ENCODE measurements around the gene SRRM2.

SRRM2 gene

DNA sequence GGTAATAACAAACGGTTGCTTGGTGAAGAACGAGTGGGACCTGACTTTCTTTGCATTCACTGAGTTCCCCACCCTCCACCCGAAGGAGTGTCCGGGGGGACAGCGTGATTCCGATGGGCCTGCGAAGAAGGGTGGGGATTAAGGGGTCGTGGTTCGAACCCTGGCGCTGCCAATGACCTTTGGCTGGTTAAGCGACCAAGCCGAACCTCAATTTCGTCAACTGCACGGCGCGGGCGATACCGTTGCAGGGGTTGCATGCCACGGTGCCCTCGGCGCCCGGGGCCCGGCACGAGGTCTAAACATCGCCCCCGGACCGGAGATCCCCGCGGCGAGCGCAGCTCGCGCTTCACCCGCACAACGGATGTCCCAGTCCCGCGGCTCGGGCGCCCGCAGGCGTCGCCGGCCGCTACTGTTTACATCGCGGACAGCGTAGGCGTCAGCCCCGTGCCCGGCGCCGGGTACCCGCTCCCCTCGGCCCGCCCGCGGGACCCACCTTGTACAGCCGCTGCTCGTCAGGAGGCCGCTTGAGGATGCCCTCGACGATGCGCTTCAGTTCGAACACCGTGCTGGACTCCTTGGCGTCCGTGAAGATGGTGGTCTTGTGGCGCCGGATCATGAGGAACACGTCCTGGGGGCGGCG, 24.2 kb downstream of the SRRM2 start:
- Histone ChIP-seq H3K9ac (ENCODE audit: low read depth in 1 of 2, low read length in 2 of 2) (peak overlapping the region; percentile 74 to 94), H3K27me3 (ENCODE audit: control insufficient read depth in 2 of 2, insufficient read depth in 2 of 2, low read length in 2 of 2) (no peaks in the 10 kb centered on the region), H3K9me3 (ENCODE audit: control insufficient read depth in 2 of 2, low read length in 2 of 2) (no peaks in the 10 kb centered on the region), H3K36me3 (ENCODE audit: control insufficient read depth in 2 of 2, insufficient read depth in 2 of 2, low read length in 2 of 2) (peaks cover 26 to 31% of the 10 kb centered on the region in 2 donors), H3K27ac (ENCODE audit: low read depth in 2 of 2, low read length in 2 of 2) (peak overlapping the region; percentile 69 to 81), H3K4me1 (ENCODE audit: control insufficient read depth in 2 of 2, insufficient read depth in 2 of 2, low read length in 2 of 2) (peaks cover 23 to 25% of the 10 kb centered on the region in 2 donors), H3K4me3 (ENCODE audit: low read length in 2 of 2) (peak overlapping the region; percentile 72 to 91)

- Histone ChIP-seq H3K9me3 (ENCODE audit: control insufficient read depth in 2 of 2, low read length in 2 of 2) (no peaks in the 10 kb centered on the region), H3K9ac (ENCODE audit: low read depth in 1 of 2, low read length in 2 of 2) (peak within 1 kb of the TSS; percentile 100), H3K27ac (ENCODE audit: low read depth in 2 of 2, low read length in 2 of 2) (peak within 1 kb of the TSS; percentile 99 to 100), H3K4me3 (ENCODE audit: low read length in 2 of 2) (peak within 1 kb of the TSS; percentile 95 to 96), H3K4me1 (ENCODE audit: control insufficient read depth in 2 of 2, insufficient read depth in 2 of 2, low read length in 2 of 2) (peaks cover 23 to 25% of the 10 kb centered on the region in 2 donors), H3K27me3 (ENCODE audit: control insufficient read depth in 2 of 2, insufficient read depth in 2 of 2, low read length in 2 of 2) (no peaks in the 10 kb centered on the region), H3K36me3 (ENCODE audit: control insufficient read depth in 2 of 2, insufficient read depth in 2 of 2, low read length in 2 of 2) (peaks cover 20 to 27% of the 10 kb centered on the region in 2 donors)
Observed at GRCh38 chr16:2777231-2777902, 24.9 kb downstream of the SRRM2 start, which contains the start of gene ELOB. ELOB (minus strand) TSS chr16:2777280; CDS start chr16:2777239, 41 bp downstream.

DNA sequence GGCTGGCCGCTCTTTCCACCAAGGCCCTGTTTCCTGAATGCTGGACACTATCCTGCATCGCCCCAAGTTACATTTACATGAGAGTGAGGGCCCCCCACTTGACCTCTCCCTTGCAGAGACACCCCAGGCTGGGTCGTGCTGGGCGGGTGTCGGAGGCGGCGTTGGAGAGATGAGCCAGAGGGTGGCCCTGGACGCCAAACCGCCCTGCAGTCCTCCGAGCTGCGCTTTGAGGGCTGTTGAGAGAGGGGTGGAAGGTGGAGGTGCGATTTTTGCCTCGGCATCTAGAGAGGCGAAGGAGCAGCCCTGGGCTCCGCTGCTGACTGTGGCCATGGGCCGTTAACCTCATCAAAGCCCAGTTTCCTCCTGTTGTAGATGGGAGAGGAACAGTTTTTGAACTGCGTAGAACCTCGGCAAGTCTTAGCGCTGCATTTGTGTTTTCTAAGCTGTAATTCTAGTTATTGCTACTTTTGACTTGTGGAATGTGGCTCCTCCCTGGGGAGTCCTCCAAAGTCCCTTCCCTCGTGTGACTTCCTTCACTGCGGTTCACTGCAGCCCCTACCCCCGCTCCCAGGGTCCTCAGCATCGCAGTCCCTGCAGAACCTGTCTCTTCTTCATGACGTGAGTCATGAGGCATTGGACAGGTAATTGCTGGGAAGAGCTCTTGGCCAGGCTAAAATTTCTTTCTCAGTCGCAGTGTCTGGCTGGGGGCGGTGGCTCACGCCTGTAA, 25.6 kb downstream of the SRRM2 start:
- Histone ChIP-seq H3K4me1 (ENCODE audit: control insufficient read depth in 2 of 2, insufficient read depth in 2 of 2, low read length in 2 of 2) (peaks cover 23 to 25% of the 10 kb centered on the region in 2 donors), H3K4me3 (ENCODE audit: low read length in 2 of 2) (peak overlapping the region; percentile 95 to 96), H3K27ac (ENCODE audit: low read depth in 2 of 2, low read length in 2 of 2) (peak overlapping the region; percentile 99 to 100), H3K9ac (ENCODE audit: low read depth in 1 of 2, low read length in 2 of 2) (peak overlapping the region; percentile 100), H3K9me3 (ENCODE audit: control insufficient read depth in 2 of 2, low read length in 2 of 2) (no peaks in the 10 kb centered on the region), H3K27me3 (ENCODE audit: control insufficient read depth in 2 of 2, insufficient read depth in 2 of 2, low read length in 2 of 2) (no peaks in the 10 kb centered on the region), H3K36me3 (ENCODE audit: control insufficient read depth in 2 of 2, insufficient read depth in 2 of 2, low read length in 2 of 2) (peaks cover 14 to 20% of the 10 kb centered on the region in 2 donors)

DNA sequence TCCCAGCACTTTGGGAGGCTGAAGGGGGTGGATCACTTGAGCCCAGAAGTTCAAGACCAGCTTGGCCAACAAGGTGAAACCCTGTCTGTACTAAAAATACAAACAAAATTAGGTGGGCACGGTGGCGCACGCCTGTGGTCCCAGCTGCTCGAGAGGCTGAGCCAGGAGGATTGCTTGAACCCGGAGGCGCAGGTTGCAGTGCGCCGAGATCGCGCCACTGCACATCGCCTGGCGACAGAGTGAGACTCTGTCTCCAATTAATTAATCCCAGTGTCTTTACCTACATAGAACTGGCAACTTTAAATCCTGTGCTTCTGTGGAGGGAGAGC, 26.2 kb downstream of the SRRM2 start:
- peak overlapping the region; percentile 99 to 100 for H3K27ac ChIP-seq (ENCODE audit: low read depth in 2 of 2, low read length in 2 of 2)
- peaks cover 23 to 25% of the 10 kb centered on the region in 2 donors for H3K4me1 ChIP-seq (ENCODE audit: control insufficient read depth in 2 of 2, insufficient read depth in 2 of 2, low read length in 2 of 2)
- H3K4me3 ChIP-seq (ENCODE audit: low read length in 2 of 2) = peak overlapping the region; percentile 95 to 96
- no peaks in the 10 kb centered on the region for H3K27me3 ChIP-seq (ENCODE audit: control insufficient read depth in 2 of 2, insufficient read depth in 2 of 2, low read length in 2 of 2)
- H3K9me3 ChIP-seq (ENCODE audit: control insufficient read depth in 2 of 2, low read length in 2 of 2) = no peaks in the 10 kb centered on the region
- peaks cover 11 to 16% of the 10 kb centered on the region in 2 donors for H3K36me3 ChIP-seq (ENCODE audit: control insufficient read depth in 2 of 2, insufficient read depth in 2 of 2, low read length in 2 of 2)
- peak overlapping the region; percentile 100 for H3K9ac ChIP-seq (ENCODE audit: low read depth in 1 of 2, low read length in 2 of 2)

GRCh38 chr16:2779151-2779920, 26.9 kb downstream of the SRRM2 start:
- Histone ChIP-seq H3K9me3 (ENCODE audit: control insufficient read depth in 2 of 2, low read length in 2 of 2) (no peaks in the 10 kb centered on the region), H3K36me3 (ENCODE audit: control insufficient read depth in 2 of 2, insufficient read depth in 2 of 2, low read length in 2 of 2) (peaks cover 8% of the 10 kb centered on the region in 2 donors), H3K27ac (ENCODE audit: low read depth in 2 of 2, low read length in 2 of 2) (no peak overlapping the region), H3K27me3 (ENCODE audit: control insufficient read depth in 2 of 2, insufficient read depth in 2 of 2, low read length in 2 of 2) (no peaks in the 10 kb centered on the region), H3K9ac (ENCODE audit: low read depth in 1 of 2, low read length in 2 of 2) (no peak overlapping the region), H3K4me1 (ENCODE audit: control insufficient read depth in 2 of 2, insufficient read depth in 2 of 2, low read length in 2 of 2) (peaks cover 23 to 25% of the 10 kb centered on the region in 2 donors), H3K4me3 (ENCODE audit: low read length in 2 of 2) (no peak overlapping the region)

- Histone ChIP-seq H3K9ac (ENCODE audit: low read depth in 1 of 2, low read length in 2 of 2) (no peak overlapping the region), H3K36me3 (ENCODE audit: control insufficient read depth in 2 of 2, insufficient read depth in 2 of 2, low read length in 2 of 2) (peaks cover under 1 to 1% of the 10 kb centered on the region in 2 donors), H3K9me3 (ENCODE audit: control insufficient read depth in 2 of 2, low read length in 2 of 2) (no peaks in the 10 kb centered on the region), H3K27me3 (ENCODE audit: control insufficient read depth in 2 of 2, insufficient read depth in 2 of 2, low read length in 2 of 2) (peaks cover 3 to 5% of the 10 kb centered on the region in 2 donors), H3K27ac (ENCODE audit: low read depth in 2 of 2, low read length in 2 of 2) (no peak overlapping the region), H3K4me3 (ENCODE audit: low read length in 2 of 2) (no peak overlapping the region), H3K4me1 (ENCODE audit: control insufficient read depth in 2 of 2, insufficient read depth in 2 of 2, low read length in 2 of 2) (peaks cover 21 to 24% of the 10 kb centered on the region in 2 donors)
Observed at GRCh38 chr16:2779978-2780898, 27.8 kb downstream of the SRRM2 start.

GRCh38 chr16:2782583-2783351, 30.3 kb downstream of the SRRM2 start:
- peaks cover 17 to 20% of the 10 kb centered on the region in 2 donors for H3K4me1 ChIP-seq (ENCODE audit: control insufficient read depth in 2 of 2, insufficient read depth in 2 of 2, low read length in 2 of 2)

DNA sequence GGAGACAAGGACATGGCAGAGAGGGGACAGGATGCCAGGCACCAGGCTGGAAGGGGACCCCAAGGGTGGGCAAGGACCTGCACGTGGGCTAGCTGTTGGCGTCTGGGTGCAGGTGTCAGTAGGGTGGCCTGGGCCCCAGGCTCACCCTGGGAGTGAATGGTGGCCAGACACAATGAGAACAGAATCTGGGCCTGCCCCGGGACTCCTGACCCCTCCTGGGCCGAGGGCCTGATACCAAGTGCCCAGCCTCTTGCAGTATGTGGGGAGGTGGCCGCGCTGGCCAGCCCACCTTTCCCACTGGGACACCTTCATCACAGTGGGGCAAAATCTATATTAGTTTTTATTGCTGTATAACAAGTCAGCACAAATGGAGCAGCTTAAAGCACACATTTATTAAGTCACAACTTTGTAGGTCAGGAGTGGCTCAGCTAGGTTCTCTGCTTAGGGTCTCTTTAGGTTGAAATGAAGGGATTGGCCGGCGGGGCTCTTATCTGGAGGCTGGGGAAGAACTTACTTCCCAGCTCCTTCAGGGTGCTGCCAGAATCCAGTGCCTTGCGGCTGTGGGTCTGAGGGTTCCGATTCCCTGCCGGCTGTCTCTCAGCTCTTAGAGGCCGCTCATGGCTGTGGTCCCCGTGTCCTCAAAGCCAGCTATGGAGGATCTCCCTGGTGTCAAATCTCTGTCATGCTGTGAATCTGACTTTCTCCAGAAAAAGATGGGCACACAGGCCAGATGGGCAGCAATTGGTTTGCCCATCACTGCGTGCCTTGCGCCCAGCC, 31.3 kb downstream of the SRRM2 start:
- no peak overlapping the region for H3K27ac ChIP-seq (ENCODE audit: low read depth in 2 of 2, low read length in 2 of 2)
- peaks cover 8 to 12% of the 10 kb centered on the region in 2 donors for H3K4me1 ChIP-seq (ENCODE audit: control insufficient read depth in 2 of 2, insufficient read depth in 2 of 2, low read length in 2 of 2)
- no peak overlapping the region for H3K9ac ChIP-seq (ENCODE audit: low read depth in 1 of 2, low read length in 2 of 2)
- H3K27me3 ChIP-seq (ENCODE audit: control insufficient read depth in 2 of 2, insufficient read depth in 2 of 2, low read length in 2 of 2) = peaks cover 17% of the 10 kb centered on the region in 2 donors
- no peaks in the 10 kb centered on the region for H3K9me3 ChIP-seq (ENCODE audit: control insufficient read depth in 2 of 2, low read length in 2 of 2)
- no peak overlapping the region for H3K4me3 ChIP-seq (ENCODE audit: low read length in 2 of 2)
- no peaks in the 10 kb centered on the region for H3K36me3 ChIP-seq (ENCODE audit: control insufficient read depth in 2 of 2, insufficient read depth in 2 of 2, low read length in 2 of 2)

More at GRCh38 chr16:2782583-2783351, 30.3 kb downstream of the SRRM2 start:
- Histone ChIP-seq H3K4me3 (ENCODE audit: low read length in 2 of 2) (no peak overlapping the region), H3K27me3 (ENCODE audit: control insufficient read depth in 2 of 2, insufficient read depth in 2 of 2, low read length in 2 of 2) (peaks cover 17% of the 10 kb centered on the region in 2 donors), H3K9me3 (ENCODE audit: control insufficient read depth in 2 of 2, low read length in 2 of 2) (no peaks in the 10 kb centered on the region), H3K9ac (ENCODE audit: low read depth in 1 of 2, low read length in 2 of 2) (no peak overlapping the region), H3K27ac (ENCODE audit: low read depth in 2 of 2, low read length in 2 of 2) (no peak overlapping the region), H3K36me3 (ENCODE audit: control insufficient read depth in 2 of 2, insufficient read depth in 2 of 2, low read length in 2 of 2) (no peaks in the 10 kb centered on the region)

All from mucosa of rectum (tissue), 2 donors.